HG02759 (cell line): ENCODE measurements around the gene XIAP.
"Not testable (repeated sequence)": the region's sequence is repeated elsewhere in the genome, so short reads cannot be mapped to it uniquely, and the experiment has no call there.

Experiments used
- ATAC-seq: cut with Tn5 transposase; IDR thresholded peaks from one replicate; pipeline ENCODE4 v1.9.1; 2021; ENCODE audit warnings: mild to moderate bottlenecking, moderate library complexity; ENCODE audit not compliant: unreplicated experiment

Gene XIAP

DNA sequence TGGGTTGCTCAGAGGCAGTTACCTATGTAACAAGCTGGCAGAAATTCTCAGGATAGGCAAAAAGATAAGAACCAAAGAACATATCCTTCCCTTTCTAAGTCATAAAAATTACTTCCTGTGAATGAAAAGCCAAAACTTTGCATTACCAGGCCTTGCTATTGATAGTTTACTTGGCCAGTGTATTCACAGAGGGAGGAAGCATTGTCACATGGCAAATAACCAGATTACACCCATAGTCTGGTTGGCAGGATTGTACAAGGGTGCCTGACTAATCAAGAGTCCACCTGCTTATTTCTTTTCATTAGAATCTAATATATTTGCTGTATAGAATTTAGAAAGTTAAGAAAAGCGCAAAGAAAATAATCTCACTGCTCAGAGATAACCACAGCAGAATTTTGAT, 14.1 kb downstream of the XIAP start:
- ATAC-seq, result no peak

DNA sequence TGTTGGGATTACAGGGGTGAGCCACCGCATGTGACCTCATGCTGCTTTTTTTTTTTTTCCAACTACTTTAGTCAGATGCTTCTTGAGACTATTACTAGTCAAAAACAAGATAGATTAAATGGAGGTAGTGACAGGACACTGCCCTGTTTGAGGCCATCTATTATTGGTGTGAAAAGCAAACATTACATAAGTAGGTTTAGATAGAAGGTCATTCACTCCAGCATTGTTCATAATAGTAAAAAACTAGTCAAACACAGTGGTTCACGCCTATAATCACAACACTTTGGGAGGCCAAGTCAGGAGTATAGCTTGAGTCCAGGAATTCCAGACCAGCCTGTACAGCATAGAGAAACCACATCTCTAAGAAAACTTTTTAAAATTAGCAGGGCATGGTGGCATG, 16.3 kb downstream of the XIAP start:
- ATAC-seq, result no peak

DNA sequence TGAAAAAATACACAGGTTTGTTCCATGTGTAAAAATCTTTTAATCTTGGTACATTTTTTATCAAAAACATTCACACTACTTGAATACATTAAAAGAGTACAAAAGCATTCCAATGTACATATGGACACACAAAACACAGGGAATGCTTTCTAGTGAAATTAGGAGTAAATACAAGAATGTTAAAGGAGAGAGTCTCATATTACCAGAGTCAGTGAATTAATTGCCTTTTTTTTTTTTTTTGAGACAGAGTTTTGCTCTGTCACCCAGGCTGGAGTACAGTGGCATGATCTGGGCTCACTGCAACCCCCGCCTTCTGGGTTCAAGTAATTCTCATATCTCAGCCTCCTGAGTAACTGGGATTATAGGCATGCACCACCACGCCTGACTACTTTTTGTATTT, 17.0 kb downstream of the XIAP start:
- no peak for ATAC-seq

DNA sequence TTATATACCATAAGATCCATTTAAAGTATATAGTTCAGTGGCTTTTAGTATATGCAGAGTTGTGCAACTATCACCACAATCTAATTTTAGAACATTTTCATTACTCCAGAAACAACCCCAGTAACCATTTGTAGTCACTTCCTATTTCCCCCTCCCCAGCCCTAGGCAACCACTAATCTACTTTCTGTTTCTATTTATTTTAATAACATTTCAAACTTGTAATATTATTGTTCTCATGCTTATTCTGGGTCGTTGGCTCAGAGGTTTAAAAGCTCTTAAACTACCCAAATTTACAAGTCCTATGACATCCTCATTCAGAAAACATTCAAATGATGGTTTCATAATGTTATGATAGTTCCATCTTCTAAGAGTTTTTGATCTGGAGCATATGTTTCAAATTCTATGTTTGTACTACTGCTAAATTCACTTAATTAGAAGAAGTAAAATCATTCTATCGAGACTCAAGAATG, 18.4 kb downstream of the XIAP start:
- peak; percentile 82 for ATAC-seq

DNA sequence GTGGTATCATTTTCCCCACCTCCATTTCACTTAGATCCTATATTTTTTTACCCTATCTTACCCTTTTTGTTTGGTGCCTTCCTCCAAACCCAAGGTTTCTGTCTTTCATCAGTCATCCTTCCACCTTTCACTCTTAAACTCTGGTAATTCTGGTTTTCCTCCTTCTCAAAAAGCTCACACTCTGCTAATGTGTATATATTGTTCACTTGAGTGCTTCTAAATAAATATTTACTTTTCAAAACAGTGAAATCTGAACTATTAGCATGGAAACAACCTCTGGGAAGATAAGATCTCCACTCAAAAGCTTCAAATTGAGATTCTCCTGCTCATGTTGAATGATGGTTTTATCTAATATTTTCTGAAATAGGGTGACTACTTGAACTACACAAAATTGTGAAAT, 21.5 kb downstream of the XIAP start:
- no peak for ATAC-seq

DNA sequence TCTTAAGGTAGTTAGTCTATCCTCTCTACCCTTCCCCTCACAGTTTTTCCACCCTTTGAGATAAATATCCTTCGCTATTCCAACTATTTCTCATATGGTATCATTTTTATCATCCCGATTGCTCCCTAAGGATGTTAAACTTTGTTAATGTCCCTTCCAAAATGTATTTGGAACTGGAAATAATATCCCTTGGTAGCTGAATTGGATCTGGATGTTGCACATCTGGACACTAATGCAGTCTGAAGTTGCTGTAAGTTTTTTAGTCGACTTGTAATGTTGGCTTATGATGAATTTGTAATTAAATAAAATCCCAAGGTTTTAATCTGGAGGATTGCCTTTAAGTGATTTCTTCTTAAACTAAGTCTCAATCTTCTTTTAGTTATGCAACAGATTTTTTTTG, 22.5 kb downstream of the XIAP start:
- no peak for ATAC-seq

DNA sequence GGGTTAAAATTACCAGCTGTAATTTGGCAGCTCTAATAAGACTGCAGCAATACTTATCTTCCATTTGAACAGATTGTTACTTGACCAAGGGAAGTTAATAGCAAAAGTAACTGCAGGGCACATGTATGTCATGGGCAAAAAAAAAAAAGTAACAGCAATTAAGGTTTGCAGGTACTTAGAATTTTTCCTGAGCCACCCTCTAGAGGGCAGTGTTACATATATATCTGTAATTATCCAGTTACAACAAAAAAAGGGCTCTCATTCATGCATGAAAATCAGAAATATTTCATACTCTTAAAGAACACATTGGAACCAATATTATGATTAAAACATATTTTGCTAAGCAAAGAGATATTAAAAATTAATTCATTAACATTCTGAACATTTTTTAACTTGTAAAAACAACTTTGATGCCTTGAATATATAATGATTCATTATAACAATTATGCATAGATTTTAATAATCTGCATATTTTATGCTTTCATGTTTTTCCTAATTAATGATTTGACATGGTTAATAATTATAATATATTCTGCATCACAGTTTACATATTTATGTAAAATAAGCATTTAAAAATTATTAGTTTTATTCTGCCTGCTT, 25.1 kb downstream of the XIAP start:
- no peak for ATAC-seq

DNA sequence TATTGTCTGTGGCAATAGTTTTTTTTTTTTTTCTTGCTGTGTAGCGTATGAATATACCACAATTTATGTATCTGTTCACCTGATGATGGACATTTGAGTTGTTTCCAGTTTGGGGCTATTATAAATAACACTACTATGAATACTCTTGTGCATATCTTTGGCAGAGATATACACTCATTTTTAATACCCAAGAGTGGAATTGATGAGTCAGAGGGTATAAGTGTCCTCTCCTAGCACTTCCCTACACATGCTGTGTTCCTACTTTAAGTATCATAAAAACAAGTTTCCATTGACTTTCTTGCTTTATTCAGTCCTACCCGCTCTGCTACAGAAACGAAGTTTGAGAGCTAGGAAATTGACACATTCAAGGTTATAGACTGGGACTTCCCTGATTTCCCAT, 39.8 kb downstream of the XIAP start:
- no peak for ATAC-seq

DNA sequence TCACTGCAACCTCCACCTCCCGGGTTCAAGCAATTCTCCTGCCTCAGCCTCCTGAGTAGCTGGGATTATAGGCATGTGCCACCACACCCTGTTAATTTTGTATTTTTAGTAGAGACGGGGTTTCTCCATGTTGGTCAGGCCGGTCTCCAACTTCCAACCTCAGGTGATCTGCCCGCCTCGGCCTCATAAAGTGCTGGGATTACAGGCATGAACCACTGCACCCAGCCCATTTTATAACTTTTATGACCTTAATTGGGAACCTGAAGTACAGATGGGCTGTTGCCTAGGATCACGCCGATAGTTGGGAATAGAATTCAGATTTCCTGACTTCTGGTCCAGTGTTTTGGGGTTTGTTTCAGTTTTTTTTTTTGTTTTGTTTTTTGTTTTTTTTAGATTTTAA, 43.4 kb downstream of the XIAP start:
- ATAC-seq, result not testable (repeated sequence)

DNA sequence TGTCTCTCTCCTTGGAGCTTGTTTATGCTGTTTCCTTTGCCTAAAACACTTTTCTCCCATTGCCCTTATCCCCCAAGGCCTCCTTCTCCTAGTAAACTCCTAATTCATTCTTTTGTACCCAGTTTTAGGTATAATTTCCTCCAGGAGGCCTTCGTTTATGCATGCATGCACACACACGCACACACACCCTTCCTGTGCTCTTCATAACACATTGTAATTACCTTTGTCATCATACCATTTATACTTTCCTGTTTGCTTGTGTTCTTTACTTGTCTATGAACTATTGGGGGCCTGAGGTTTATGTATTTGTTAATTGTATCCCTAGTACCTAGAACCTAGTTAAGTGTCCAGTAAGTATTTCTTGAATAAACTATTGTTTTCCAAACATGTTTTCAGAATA, 45.5 kb downstream of the XIAP start:
- no peak for ATAC-seq

DNA sequence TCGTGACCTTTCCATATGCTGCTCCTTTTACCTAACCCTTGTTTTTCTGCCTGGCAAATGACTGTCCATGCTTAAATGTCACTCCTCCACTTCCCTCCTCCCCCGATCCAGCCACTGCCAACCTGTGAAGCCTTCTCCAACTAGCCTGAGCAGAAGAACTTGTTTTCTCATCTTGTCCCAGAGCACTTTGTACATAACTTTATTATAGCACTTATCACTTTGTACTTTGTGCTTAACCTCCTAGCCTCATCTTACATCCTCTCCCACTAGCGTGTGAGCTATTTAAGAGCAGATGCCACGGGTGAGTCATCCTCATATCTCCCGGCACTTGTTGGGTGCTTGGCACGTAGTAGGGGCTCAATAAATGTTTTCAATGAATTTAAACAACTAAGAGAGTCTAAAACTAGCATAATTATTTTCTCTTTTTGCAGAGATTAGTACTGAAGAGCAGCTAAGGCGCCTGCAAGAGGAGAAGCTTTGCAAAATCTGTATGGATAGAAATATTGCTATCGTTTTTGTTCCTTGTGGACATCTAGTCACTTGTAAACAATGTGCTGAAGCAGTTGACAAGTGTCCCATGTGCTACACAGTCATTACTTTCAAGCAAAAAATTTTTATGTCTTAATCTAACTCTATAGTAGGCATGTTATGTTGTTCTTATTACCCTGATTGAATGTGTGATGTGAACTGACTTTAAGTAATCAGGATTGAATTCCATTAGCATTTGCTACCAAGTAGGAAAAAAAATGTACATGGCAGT, 46.9 kb downstream of the XIAP start:
- no peak for ATAC-seq

DNA sequence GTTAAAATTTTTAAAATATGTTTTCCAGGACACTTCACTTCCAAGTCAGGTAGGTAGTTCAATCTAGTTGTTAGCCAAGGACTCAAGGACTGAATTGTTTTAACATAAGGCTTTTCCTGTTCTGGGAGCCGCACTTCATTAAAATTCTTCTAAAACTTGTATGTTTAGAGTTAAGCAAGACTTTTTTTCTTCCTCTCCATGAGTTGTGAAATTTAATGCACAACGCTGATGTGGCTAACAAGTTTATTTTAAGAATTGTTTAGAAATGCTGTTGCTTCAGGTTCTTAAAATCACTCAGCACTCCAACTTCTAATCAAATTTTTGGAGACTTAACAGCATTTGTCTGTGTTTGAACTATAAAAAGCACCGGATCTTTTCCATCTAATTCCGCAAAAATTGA, 49.7 kb downstream of the XIAP start:
- no peak for ATAC-seq

DNA sequence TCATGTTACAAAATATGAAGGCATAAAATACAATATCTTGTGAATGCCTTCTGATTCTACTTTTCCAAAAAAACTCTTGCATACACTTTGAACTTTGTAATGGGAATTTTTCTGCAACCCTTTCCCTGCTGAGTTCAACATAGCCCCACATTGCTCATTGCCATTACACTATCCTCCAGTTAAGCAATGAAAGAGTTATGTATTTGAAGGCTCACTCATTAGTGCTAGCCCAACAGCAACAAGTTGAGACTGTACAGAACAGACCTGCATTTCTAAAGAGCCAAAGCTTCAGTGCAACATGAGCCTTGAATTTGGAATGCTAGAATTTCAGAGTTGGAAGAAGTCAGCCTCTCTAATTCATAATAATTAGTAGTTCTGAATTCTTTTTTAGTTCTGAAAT, 57.2 kb downstream of the XIAP start:
- no peak for ATAC-seq

DNA sequence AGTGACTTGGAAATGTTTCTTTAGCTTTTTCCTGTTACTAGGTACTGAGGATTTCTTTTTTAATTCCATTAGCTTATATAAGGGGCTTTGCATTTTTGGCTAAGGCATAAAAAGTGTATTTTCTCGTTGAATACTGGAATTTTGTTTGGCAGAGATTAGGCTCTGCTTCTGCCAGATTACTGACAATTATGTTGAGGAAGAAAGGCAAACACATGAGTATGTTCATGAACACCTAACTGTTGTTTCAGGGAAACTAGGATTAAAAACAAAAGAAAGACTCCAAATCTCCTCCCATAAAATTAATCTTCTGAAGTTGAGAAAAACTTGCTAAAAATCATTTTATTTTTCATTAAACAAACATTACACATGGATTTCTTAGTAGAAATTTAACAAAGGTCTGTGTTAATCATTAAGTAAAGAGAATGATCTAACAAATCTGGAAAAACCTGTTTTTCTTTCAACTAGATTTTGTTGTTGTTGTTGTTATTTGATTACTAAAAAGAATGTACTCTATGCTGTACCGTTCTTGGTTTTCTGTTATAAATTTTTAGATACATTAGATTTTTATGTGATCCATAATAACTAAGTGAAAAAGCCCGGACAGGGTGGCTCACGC, 58.4 kb downstream of the XIAP start:
- ATAC-seq, result no peak

DNA sequence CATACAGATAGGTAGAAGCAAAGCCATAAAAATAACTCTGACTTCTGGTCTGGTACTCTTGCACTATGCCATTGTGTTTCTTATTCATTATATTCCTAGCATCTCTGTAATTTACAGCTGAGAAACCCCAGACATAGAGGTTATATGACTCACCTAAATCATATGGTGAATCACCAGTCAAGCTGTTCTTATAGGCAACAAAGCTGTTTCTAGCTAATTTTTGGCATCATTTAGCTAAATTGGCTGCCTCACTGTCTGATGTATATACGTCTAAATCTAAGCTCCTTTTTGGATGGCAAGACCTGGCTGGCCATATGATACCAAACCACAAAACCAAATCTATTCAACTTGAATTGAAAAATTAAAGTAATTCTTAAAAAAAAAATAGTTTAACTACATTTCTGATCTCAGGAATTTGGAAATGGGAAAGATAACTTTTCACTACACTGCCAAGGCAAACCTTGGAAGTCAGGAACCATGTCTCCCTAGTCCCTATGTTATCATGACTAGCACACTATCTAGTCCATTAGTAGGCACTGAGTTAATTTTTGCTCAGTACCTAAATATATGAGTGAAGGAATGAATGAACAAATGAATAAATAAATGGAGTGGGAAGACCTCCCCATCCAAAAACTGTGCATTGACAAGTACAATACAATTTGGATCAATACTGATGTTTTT, 60.4 kb downstream of the XIAP start:
- ATAC-seq, result no peak

DNA sequence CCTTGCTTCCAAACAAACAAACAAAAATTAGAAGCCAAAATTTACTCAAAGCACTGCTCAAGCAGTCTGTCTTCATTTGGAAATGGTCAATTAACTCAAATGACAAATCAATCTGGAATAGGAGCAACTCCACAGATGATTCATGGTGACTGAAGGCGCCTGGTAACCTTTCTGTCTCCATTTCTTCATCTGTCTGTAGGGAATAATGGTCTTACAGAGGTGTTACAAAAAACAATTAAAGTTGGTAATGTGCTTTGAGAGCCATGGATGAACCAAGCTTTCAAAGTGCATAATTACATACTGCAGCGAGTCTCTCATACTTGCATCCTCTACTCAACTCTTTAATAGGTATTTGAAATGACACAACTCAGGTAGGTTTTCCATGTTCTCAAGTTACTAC, 63.4 kb downstream of the XIAP start:
- no peak for ATAC-seq

DNA sequence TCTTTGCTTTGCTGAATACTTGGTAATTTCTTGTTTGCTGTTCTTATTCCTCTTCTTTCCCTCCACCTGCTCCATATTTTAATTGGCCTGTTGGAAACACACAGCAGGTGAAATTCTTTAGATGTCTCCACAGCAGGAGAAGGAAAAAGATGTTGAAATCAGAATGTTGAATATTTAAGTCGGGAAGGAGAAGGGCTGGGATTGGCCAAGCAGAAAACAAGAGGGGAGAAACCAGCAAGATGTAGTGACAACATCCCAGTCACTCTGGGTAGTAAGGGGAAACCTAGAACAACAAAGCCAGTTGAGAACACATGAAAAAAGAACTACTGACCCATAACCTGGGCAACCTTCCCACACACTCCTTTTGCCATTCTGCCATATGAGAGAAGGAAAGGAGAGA, 64.3 kb downstream of the XIAP start:
- ATAC-seq, result no peak

DNA sequence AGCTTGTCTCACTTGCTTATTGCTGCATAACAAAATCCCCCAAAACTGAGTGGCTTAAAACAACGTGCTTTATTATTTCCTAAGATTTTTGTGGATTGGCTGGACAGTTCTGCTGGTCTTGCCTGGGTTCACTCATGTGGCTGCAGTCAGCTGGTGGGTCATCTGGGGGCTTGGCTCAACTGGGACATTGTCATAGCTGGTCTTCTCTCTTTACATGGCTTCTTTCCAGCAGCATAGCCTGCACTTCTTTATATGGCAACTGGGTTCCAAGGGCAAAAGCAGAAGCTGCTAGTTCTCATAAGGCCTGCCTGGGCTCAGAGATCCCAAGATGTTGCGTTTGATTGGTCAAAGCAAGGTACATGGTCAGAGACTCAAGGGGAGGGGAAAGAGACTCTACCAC, 68.0 kb downstream of the XIAP start:
- ATAC-seq, result no peak

DNA sequence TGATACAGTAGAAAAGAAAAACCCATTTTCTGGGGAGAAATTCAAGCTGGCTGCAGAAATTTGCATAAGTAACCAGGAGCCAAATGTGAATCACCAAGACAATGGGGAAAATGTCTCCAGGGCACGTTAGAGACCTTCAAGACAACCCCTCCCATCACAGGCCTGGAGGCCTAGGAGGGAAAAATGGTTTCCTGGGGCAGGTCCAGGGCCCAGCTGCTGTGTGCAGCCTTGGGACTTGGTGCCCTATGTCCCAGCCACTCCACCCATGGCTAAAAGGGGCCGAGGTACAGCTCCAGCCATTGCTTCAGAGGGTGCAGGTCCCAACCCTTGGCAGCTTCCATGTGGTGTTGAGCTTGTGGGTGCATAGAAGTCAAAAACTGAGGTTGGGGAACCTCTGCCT, 72.2 kb downstream of the XIAP start:
- ATAC-seq, result not testable (repeated sequence)

DNA sequence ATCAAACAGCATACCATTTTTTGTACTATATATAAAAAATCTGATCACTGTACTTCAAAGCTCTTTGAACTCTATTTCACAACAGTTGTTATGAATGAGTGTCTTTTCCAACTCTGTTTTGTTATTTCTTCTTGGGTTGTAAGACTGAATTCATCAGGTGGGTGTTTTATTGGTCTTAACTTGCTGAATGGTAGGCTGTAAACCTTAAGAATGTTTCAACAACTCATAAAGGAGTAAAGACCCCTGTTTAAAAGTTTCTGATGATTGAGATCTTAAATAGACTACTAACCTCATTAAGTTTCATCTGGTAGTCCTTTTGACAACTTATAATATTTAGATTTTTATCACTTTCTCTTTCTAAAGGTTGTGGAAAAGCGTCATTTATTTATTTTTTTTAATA, 83.2 kb downstream of the XIAP start:
- no peak for ATAC-seq

DNA sequence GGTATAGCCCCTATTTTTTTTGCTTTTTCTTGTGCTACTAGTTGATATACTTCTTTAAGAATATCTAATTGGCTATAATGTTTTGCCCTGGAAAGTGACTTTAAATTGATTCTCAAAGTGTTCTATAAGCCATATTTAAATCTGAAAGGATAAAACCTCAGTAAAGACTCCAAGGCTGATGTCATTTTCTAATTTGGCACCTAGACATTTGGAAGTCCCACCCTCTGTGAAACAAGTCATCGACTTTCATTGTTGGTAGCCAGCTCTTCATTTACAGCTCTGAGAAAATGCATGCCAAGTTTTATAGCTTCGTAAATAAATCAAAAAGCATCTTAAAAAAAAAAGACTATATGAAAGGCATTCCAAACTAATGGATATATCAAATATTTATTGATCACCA, 83.6 kb downstream of the XIAP start:
- no peak for ATAC-seq

DNA sequence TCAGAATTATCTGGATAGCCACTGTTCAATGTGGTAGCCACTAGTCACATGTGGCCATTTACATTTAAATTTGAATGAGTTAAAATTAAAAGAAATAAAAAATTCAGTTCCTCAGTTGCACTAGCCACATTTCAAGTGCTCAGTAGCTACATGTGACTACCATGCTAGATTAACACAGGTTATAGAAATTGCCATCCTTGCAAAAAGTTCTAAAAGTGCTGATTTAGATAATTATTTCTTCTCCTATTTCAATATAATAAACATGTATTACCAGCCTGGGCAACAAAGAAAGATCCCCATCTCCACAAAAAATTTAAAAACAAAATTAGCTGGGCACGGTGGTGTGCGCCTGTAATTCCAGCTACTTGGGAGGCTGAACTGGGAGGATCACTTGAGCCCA, 90.0 kb downstream of the XIAP start:
- no peak for ATAC-seq
